NCI-H2107 (cell line): ENCODE results near the gene PRKAR1B.

Experiments
- DNase-seq: peaks from one replicate; lab custom pipeline; 2025; lab: John Stamatoyannopoulos, UW

The PRKAR1B gene

GRCh38 chr7:521221-522070 lies 205.6 kb downstream of the PRKAR1B start:
- DNase-seq: no peak

- DNase-seq: no peak
Measured at GRCh38 chr7:520503-521161, 206.4 kb downstream of the PRKAR1B start.

GRCh38 chr7:519484-520390 lies 207.3 kb downstream of the PRKAR1B start, which contains the start of gene PDGFA:
TSS of gene PDGFA (minus strand) at chr7:519846. CDS start at chr7:519001, 845 bp downstream.
- no peak for DNase-seq

- DNase-seq: no peak
Measured at GRCh38 chr7:518630-519483, 208.2 kb downstream of the PRKAR1B start.

GRCh38 chr7:517774-518629 lies 209.1 kb downstream of the PRKAR1B start:
- DNase-seq: no peak

- DNase-seq: no peak
Measured at GRCh38 chr7:516606-517456, 210.2 kb downstream of the PRKAR1B start.

- DNase-seq: no peak
Measured at GRCh38 chr7:516216-516605, 210.9 kb downstream of the PRKAR1B start.

GRCh38 chr7:515628-516027 lies 211.5 kb downstream of the PRKAR1B start:
- no peak for DNase-seq

- no peak for DNase-seq
Measured at GRCh38 chr7:514651-515598, 212.2 kb downstream of the PRKAR1B start.

GRCh38 chr7:514242-514641 lies 212.8 kb downstream of the PRKAR1B start:
- no peak for DNase-seq

- DNase-seq: no peak
Measured at GRCh38 chr7:513521-514166, 213.4 kb downstream of the PRKAR1B start.

- no peak for DNase-seq
Measured at GRCh38 chr7:512541-513311, 214.4 kb downstream of the PRKAR1B start.

GRCh38 chr7:512146-512510 lies 215.0 kb downstream of the PRKAR1B start:
- DNase-seq: no peak

GRCh38 chr7:511476-512145 lies 215.5 kb downstream of the PRKAR1B start:
- no peak for DNase-seq

- DNase-seq: no peak
Measured at GRCh38 chr7:510782-511281, 216.2 kb downstream of the PRKAR1B start.

- no peak for DNase-seq
Measured at GRCh38 chr7:510131-510481, 217.0 kb downstream of the PRKAR1B start.
